Renal cortical epithelial cell (primary cell): ENCODE results near the gene GOPC. TPM values are rescaled to one million over a fixed set of nuclear protein-coding genes. Genes with fewer than 3 reads are reported as not detected.

Source experiments
- DNase-seq: peaks from one replicate; pipeline ENCODE4 v3.0.0-alpha.2; 2011; ENCODE audit warnings: low read depth
- total RNA-seq: library from RNA; depleted of rRNA; stranded (reverse); fragments of >200 nt; gene quantifications from 2 replicates; pipeline ENCODE4 v1.2.3, GENCODE V29; 2014

GOPC gene
- total RNA-seq, 1 donor from 2014 or later, result 50.6 TPM

DNA sequence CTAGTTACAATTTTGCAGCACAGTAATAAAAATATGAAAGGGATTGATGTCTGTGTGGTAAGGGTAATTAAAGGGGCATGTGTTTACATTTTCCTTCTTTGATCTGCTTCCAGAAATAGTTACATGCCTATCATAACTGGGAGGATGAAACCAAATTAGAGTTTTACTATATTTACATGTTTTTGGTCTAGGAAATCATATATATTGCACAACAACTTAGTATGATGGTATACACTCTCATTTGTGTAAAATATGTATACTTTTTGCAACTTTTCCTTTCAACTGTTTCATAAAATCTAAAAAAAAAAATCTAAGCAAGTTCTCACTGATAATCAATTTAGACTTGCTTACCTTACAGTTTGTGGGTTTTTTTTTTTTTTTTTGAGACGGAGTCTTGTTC is 87.7 kb downstream of the GOPC start:
- no peak for DNase-seq

DNA sequence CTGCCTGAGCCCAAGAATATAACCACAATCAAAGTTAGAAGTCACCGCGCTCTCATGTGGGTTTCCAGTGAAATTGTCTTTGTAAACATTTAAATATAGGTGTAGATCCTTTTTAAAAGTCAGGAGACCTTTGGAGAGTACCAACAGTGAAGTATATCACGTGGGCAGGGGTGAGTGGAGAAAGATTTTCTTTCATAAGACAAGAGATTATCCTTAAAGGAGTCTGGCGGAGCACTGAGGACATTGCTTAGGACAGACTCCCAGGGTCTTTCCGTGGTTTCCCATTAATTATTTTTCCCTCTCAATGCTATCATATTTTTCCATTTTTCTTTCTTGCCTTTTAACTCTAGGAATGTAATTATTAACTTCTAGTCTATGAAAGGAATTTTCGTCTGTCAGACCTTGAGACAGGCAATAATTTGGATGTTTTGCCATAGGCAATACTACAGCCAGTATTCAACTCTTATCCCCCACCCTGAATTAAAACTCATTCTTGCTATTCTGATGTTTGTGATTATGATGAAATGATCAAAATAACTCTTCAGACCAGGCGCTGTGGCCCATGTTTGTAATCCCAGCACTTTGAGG is 88.4 kb downstream of the GOPC start:
- no peak for DNase-seq

DNA sequence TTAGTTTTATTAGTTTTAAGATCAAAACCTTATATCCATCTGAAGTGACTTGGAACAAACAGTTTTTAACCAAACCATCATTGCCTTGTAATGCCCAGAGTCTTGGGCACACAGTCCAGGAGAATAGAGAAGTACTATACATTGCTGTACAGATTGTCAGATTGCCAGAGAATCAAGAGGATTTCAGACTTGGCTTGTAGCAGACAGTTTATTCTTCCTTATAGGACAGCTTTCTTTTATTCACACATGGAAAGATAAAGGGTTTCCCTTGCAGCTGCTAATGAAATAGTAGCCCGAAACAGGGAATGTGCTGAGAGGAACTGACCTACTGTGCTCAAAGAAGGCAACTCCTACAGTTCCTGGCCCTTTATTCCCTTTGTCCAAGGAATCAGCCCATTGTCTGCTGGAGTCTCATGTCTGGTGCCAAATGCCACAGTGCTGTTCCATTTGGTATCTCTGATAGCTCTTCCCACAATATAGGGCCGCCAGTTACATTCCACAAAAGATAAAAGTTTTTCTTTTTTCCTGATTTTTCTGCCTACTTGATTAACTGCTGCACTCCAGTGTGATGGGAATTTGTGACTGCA is 89.2 kb downstream of the GOPC start:
- DNase-seq, result no peak

DNA sequence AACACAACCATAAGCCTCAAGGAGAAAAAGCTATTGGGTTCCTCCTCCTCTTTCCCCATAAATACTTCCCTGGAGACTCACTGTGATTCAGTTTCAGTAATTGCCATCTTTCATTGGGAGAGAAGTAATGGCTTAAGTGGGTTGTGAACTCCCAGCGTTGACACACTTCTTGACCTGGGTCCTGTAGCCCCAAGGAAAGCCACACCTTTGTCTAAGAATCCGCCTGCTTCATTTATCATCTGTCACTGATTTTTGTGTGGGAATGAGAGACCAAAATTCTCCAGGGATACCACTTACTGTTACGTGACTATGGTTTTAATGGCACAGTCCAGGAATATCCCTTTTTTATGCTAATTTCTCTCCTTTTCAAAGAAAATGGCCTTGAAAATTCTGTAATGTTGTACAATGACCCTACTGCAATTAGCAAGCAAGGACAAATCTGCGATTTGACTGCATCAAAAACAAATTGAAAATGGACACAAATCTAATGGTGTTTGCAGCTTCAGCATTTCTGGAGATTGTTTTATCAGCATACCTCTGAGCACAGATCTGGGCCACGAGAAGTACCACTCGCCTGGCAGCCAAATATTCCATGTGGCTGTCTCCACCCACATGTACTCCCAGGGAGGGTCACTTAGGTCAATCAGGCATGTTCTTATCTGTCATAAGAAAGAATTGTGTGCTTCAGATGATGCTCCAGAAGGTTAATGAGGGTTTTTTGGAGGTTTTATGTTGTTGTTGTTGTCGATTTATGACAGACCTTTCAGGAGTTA is 90.1 kb downstream of the GOPC start:
- no peak for DNase-seq

Other genes with a start within 250 kb of the GOPC start
- gene ROS1, start 176.6 kb downstream of the GOPC start, total RNA-seq, result 0.35 and 2.7 TPM in 2 replicates
- gene DCBLD1, start 119.8 kb downstream of the GOPC start, total RNA-seq, result 20.2 and 21.2 TPM in 2 replicates
- gene NUS1, start 73.0 kb upstream of the GOPC start, total RNA-seq, result 20.0 and 38.2 TPM in 2 replicates